Activated CD4-positive, alpha-beta memory T cell treated with anti-CD3 and anti-CD28 coated beads, Interleukin-2, amount 10 ng/mL, durations not matched to agents 7 days and 5 days (primary cell): ENCODE measurements around the gene FARSB. TPM values are rescaled to one million over a fixed set of nuclear protein-coding genes. Genes with fewer than 3 reads are reported as not detected.

ENCODE experiments used
- CTCF ChIA-PET: fragments of 350-600 bp; sonication (Branson Sonifier 250); formaldehyde crosslinking; loops from one replicate; lab custom pipeline; 2021; ENCODE audit warnings: antibody characterized with exemption, inconsistent platforms; lab: Charles Lee
- POLR2A ChIA-PET: fragments of 350-600 bp; sonication (Branson Sonifier 250); formaldehyde crosslinking; loops from one replicate; lab custom pipeline; 2021; ENCODE audit warnings: antibody characterized with exemption; lab: Charles Lee
- DNase-seq: peaks from one replicate; pipeline ENCODE4 v3.0.0-alpha.2; 2020
- H3K27ac Mint-ChIP-seq: one replicate; pipeline ENCODE4 v1.8.0; 2021; ENCODE audit warnings: mild to moderate bottlenecking, mixed read lengths
- H3K27me3 Mint-ChIP-seq: one replicate; pipeline ENCODE4 v1.8.0; 2021; ENCODE audit warnings: mixed read lengths
- H3K36me3 Mint-ChIP-seq: one replicate; pipeline ENCODE4 v1.8.0; 2021; ENCODE audit warnings: low read depth, mixed read lengths
- H3K4me1 Mint-ChIP-seq: one replicate; pipeline ENCODE4 v1.8.0; 2021; ENCODE audit warnings: mixed read lengths
- H3K4me3 Mint-ChIP-seq: one replicate; pipeline ENCODE4 v1.8.0; 2021; ENCODE audit warnings: mild to moderate bottlenecking, mixed read lengths
- H3K9me3 Mint-ChIP-seq: one replicate; pipeline ENCODE4 v1.8.0; 2021; ENCODE audit warnings: mixed read lengths
- total RNA-seq, 2 experiments: library from RNA; stranded (reverse); gene quantifications; one replicate each; pipeline ENCODE4 v1.2.3, GENCODE V29; 2021

FARSB gene
- total RNA-seq, 2 experiments from 2014 or later, result 20.8 to 21.5 TPM

DNA sequence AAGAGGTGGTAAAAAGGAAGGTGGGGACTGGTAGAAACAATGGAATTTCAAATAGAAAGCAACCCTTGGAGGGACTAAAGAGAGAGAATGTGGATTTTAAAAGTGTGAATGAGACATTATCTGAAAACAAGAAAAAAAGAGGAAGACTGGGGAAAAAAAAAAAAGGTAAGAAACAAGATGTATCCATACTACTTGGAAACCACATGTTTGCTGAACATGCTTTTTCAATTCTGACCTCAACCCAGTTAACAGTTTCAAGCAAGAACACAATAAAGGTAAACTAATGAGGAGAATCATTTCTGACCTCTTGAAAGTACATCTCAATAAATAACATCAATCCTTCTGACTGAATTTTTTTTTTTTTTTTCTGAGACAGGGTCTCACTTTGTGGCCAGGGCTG lies 2.6 kb downstream of the FARSB start:
- H3K27me3 Mint-ChIP-seq, result no peaks in the 10 kb centered on the region
- H3K9me3 Mint-ChIP-seq, result no peaks in the 10 kb centered on the region
- H3K4me1 Mint-ChIP-seq, result peaks cover 58% of the 10 kb centered on the region
- DNase-seq, result no peak
- peak overlapping the region; percentile 85 for H3K27ac Mint-ChIP-seq
- CTCF ChIA-PET, result interaction anchor here (0.7 to 1.9 kb wide), 3 partner anchors 16 to 236 kb away, joined by 3 to 7 read pairs (median 5); no protein-coding TSS in a partner anchor
- POLR2A ChIA-PET, result interaction anchor here (0.8 to 2.4 kb wide), 6 partner anchors 14 to 335 kb away, joined by 3 to 8 read pairs (median 3); no protein-coding TSS in a partner anchor
- peaks cover 29% of the 10 kb centered on the region for H3K36me3 Mint-ChIP-seq
- peak overlapping the region; percentile 95 for H3K4me3 Mint-ChIP-seq

- H3K27ac Mint-ChIP-seq, result peak overlapping the region; percentile 85
- ChIA-PET POLR2A (interaction anchor here (0.8 to 2.4 kb wide), 4 partner anchors 10 to 296 kb away, joined by 3 to 8 read pairs (median 3); no protein-coding TSS in a partner anchor), CTCF (interaction anchor here (0.8 to 1.9 kb wide), 3 partner anchors 16 to 82 kb away, joined by 3 to 7 read pairs (median 3); no protein-coding TSS in a partner anchor)
- DNase-seq, result no peak
- H3K27me3 Mint-ChIP-seq, result no peaks in the 10 kb centered on the region
- H3K9me3 Mint-ChIP-seq, result no peaks in the 10 kb centered on the region
- H3K4me3 Mint-ChIP-seq, result peak overlapping the region; percentile 95
- peaks cover 34% of the 10 kb centered on the region for H3K36me3 Mint-ChIP-seq
- H3K4me1 Mint-ChIP-seq, result peaks cover 58% of the 10 kb centered on the region
Measured at GRCh38 chr2:222652491-222653255, 3.2 kb downstream of the FARSB start.

DNA sequence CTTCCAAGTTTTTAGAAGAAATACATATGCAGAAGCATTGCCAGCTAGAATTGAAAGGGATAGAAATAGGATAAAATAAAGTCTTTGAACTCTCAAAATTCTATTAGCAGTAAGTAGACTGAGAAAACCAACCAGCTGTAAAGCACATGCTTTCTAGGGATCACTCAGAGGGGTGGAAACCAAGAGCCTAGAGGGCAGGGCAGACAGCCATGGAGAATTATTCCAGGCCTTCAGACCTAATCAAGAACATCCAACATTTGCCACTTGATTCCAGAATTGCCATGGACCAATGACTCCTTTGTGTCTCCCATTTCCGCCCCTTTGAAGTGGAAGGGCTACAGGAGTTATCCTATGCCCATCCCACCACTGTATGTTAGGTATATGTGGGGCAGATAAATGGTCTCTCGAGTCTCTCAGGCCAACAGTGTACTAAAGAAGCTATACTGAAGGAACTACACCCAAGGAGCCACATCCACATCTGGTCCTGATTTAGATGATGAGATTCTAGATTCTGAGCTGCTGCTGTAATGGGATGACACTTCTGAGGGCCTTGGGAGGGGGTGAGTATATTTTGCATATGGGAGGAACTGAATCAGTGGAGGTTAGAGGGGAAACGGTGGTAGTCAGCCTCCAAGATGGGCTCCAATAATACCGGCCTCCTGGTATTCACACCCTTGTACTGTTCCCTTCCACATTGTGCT lies 4.0 kb downstream of the FARSB start:
- Mint-ChIP-seq H3K4me3 (no peak overlapping the region), H3K4me1 (peaks cover 53% of the 10 kb centered on the region), H3K36me3 (peaks cover 41% of the 10 kb centered on the region), H3K27me3 (no peaks in the 10 kb centered on the region), H3K9me3 (no peaks in the 10 kb centered on the region), H3K27ac (peak overlapping the region; percentile 85)
- POLR2A ChIA-PET, result interaction anchor here (1.0 to 2.4 kb wide), 2 partner anchors 11 to 12 kb away, joined by 3 to 8 read pairs; no protein-coding TSS in a partner anchor
- DNase-seq, result no peak
- CTCF ChIA-PET, result interaction anchor here (0.6 to 1.9 kb wide), 2 partner anchors 38 to 39 kb away, joined by 5 to 7 read pairs; no protein-coding TSS in a partner anchor

DNA sequence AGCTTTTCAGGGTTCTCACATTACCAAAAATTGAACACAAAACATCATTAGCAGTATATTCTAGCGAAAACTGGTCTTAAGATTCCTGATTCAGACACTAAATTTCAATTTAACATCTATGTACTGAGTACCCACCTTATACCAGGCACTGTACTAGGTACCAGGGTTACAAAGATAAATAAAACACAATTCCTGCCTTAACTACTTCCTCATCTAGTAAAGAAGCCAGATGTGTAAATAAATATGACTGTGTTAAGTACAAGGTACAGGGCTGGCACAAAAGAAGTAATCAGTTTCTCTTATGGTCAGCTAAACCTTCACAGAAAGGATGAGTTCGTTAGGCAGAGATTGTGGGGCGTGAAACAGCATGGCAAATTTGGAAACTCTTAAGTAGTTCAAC lies 6.1 kb downstream of the FARSB start:
- no peaks in the 10 kb centered on the region for H3K27me3 Mint-ChIP-seq
- no peak for DNase-seq
- ChIA-PET CTCF (no interaction called here), POLR2A (no interaction called here)
- peaks cover 50% of the 10 kb centered on the region for H3K4me1 Mint-ChIP-seq
- H3K9me3 Mint-ChIP-seq, result no peaks in the 10 kb centered on the region
- peak overlapping the region; percentile 11 for H3K27ac Mint-ChIP-seq
- peaks cover 49% of the 10 kb centered on the region for H3K36me3 Mint-ChIP-seq
- H3K4me3 Mint-ChIP-seq, result no peak overlapping the region

DNA sequence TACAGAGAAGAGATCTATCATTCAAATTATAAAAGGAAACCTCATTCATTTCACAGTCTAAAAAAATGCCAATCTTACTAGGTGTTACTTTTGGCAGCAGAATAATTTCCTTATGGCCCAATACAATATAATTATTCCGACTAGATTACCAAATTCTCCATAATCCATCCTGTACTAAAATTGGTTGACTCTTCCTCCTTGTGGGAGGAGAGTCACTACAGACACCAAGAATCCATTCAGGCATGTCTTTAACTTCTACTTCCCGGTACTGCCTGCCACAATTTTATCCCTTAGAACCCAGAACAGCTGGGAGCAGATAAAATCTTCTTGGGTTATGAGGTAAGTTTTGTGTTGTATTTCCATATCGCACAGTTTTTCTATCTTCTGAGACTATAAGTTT lies 9.9 kb downstream of the FARSB start:
- no peaks in the 10 kb centered on the region for H3K9me3 Mint-ChIP-seq
- POLR2A ChIA-PET, result no interaction called here
- H3K27ac Mint-ChIP-seq, result no peak overlapping the region
- no peaks in the 10 kb centered on the region for H3K27me3 Mint-ChIP-seq
- peaks cover 63% of the 10 kb centered on the region for H3K36me3 Mint-ChIP-seq
- DNase-seq, result no peak
- CTCF ChIA-PET, result no interaction called here
- H3K4me1 Mint-ChIP-seq, result peaks cover 24% of the 10 kb centered on the region
- no peak overlapping the region for H3K4me3 Mint-ChIP-seq

GRCh38 chr2:222643134-222643533 lies 12.8 kb downstream of the FARSB start:
- CTCF ChIA-PET, result interaction anchor here (0.6 to 0.8 kb wide), 3 partner anchors 27 to 236 kb away, joined by 3 to 5 read pairs (median 3); no protein-coding TSS in a partner anchor
- H3K36me3 Mint-ChIP-seq, result peaks cover 57% of the 10 kb centered on the region
- no peak overlapping the region for H3K27ac Mint-ChIP-seq
- no peak for DNase-seq
- no peaks in the 10 kb centered on the region for H3K27me3 Mint-ChIP-seq
- peaks cover 12% of the 10 kb centered on the region for H3K4me1 Mint-ChIP-seq
- POLR2A ChIA-PET, result no interaction called here
- no peaks in the 10 kb centered on the region for H3K9me3 Mint-ChIP-seq
- no peak overlapping the region for H3K4me3 Mint-ChIP-seq

DNA sequence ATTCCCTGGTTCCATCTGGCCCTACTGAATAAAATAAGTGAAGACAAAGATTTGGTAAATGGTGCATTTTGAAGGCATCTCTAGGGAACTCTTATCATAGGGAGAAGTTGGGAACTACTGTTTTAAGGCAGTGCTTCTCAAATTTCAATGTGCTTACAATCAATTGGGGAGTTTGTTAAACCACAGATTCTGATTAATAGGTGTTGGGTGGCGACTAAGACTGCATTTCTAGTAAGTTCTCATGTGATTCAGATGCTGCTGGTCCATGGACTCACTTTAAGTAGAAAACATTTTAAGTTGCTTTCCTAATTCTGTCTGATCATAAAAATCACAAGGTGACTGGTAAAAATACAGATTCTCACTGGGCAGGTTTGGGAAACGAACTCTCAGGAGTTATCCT lies 14.6 kb downstream of the FARSB start:
- no peak for DNase-seq
- Mint-ChIP-seq H3K4me1 (peaks cover 12% of the 10 kb centered on the region), H3K27ac (no peak overlapping the region), H3K9me3 (no peaks in the 10 kb centered on the region), H3K27me3 (no peaks in the 10 kb centered on the region), H3K36me3 (peaks cover 56% of the 10 kb centered on the region), H3K4me3 (no peak overlapping the region)
- ChIA-PET POLR2A (no interaction called here), CTCF (no interaction called here)

DNA sequence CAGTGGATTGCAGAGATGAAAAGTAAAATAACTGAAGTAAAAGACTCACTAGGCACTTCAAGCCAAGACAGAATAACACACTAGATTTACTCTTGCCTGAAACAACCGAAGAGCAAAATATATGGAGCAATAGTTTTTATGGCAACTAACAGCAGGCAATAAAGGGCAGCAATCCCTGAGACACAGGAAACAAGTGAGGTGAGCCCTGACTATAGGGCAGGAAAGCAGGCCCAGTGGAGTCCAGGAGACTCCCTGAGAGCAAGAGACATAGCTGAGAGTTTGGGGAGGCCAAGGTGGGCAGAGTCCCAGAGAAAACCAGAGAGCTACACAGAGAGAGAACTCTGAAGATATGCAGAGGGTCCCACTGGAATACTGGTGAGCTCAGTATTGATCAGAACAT lies 18.8 kb downstream of the FARSB start:
- POLR2A ChIA-PET, result no interaction called here
- Mint-ChIP-seq H3K4me1 (peaks cover 8% of the 10 kb centered on the region), H3K27me3 (no peaks in the 10 kb centered on the region), H3K36me3 (peaks cover 51% of the 10 kb centered on the region), H3K27ac (no peak overlapping the region), H3K9me3 (no peaks in the 10 kb centered on the region), H3K4me3 (no peak overlapping the region)
- no peak for DNase-seq
- CTCF ChIA-PET, result interaction anchor here (0.6 kb wide), 1 partner anchor 16 kb away, joined by 3 read pairs; no protein-coding TSS in a partner anchor

DNA sequence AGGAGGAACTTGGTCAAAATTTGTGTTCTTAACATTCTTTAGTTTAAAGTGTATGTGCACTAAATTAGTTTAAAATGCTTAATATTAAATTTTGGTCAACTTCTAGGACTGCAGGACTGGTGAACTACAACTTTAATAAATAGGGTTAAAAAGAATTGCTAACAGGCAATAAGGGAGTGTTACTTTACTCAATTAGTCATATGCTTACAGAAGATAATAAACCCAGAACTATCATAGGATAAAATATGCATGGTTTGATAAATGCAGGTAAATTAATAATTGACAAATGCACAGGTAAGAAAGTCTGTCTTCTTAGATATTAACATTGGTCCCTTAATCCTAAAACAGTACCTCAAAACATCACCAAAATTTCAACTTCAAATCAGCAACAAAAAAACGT lies 20.6 kb downstream of the FARSB start:
- H3K36me3 Mint-ChIP-seq, result peaks cover 53% of the 10 kb centered on the region
- H3K4me1 Mint-ChIP-seq, result peaks cover 5% of the 10 kb centered on the region
- H3K27ac Mint-ChIP-seq, result no peak overlapping the region
- ChIA-PET CTCF (no interaction called here), POLR2A (no interaction called here)
- no peak overlapping the region for H3K4me3 Mint-ChIP-seq
- no peaks in the 10 kb centered on the region for H3K9me3 Mint-ChIP-seq
- no peak for DNase-seq
- H3K27me3 Mint-ChIP-seq, result no peaks in the 10 kb centered on the region

GRCh38 chr2:222627764-222628163 lies 28.1 kb downstream of the FARSB start:
- Mint-ChIP-seq H3K36me3 (peaks cover 55% of the 10 kb centered on the region), H3K9me3 (no peaks in the 10 kb centered on the region), H3K4me3 (no peak overlapping the region), H3K27ac (no peak overlapping the region), H3K4me1 (no peaks in the 10 kb centered on the region), H3K27me3 (no peaks in the 10 kb centered on the region)
- ChIA-PET POLR2A (no interaction called here), CTCF (no interaction called here)
- no peak for DNase-seq

DNA sequence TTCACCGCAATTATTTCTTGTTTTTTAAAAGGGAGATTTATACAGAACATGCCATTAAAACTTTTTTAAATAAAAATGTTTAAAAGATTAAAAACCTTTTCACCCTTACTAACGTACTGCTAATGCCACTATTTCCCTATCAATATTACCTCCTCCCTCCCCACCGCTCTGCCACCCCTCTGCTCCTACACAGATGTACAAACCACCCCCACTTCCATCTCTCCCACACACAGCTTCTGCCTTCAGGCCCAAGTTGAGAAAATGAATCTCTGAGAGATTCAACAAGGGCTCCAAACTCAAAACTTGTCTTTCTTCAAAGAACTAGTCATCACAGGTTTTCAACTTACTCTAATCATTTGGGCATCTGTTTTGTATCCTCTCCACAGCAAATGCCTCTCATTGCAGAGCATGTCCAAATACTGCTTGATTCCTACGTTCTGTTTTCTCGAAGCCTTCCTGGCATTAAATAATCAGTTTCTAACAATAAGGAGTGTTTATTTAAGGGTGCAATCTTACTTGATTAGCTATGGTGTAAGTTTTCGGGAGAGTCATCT lies 32.1 kb downstream of the FARSB start:
- H3K36me3 Mint-ChIP-seq, result peaks cover 47% of the 10 kb centered on the region
- no peak overlapping the region for H3K27ac Mint-ChIP-seq
- ChIA-PET POLR2A (interaction anchor here (0.8 kb wide), 1 partner anchor 9 kb away, joined by 3 read pairs; no protein-coding TSS in a partner anchor), CTCF (interaction anchor here (1.5 kb wide), 1 partner anchor 9 kb away, joined by 6 read pairs; no protein-coding TSS in a partner anchor)
- H3K4me3 Mint-ChIP-seq, result no peak overlapping the region
- DNase-seq, result no peak
- H3K9me3 Mint-ChIP-seq, result no peaks in the 10 kb centered on the region
- no peaks in the 10 kb centered on the region for H3K4me1 Mint-ChIP-seq
- H3K27me3 Mint-ChIP-seq, result no peaks in the 10 kb centered on the region

GRCh38 chr2:222622910-222623309 lies 33.0 kb downstream of the FARSB start:
- Mint-ChIP-seq H3K4me1 (no peaks in the 10 kb centered on the region), H3K27me3 (no peaks in the 10 kb centered on the region), H3K36me3 (peaks cover 52% of the 10 kb centered on the region), H3K27ac (no peak overlapping the region), H3K4me3 (no peak overlapping the region), H3K9me3 (no peaks in the 10 kb centered on the region)
- POLR2A ChIA-PET, result interaction anchor here (0.8 kb wide), 1 partner anchor 8 kb away, joined by 3 read pairs; no protein-coding TSS in a partner anchor
- no peak for DNase-seq
- CTCF ChIA-PET, result no interaction called here
